SK-N-SH (cell line): ENCODE results near the gene HOTAIR.

Source experiments
- CTCF ChIP-seq: fragments of 200-600 bp; sonication (generic); IDR thresholded peaks from 2 replicates; pipeline ENCODE4 v1.6.1; 2017; ENCODE audit warnings: antibody characterized with exemption, mild to moderate bottlenecking, moderate library complexity
- EP300 ChIP-seq, 2 experiments: IDR thresholded peaks; 2 replicates each; pipeline versions ENCODE4 v1.4.0 to v1.6.1; 2012; ENCODE audit warnings: borderline replicate concordance in 1 of 2, low read depth in 1 of 2, low read length in 1 of 2
- MAX ChIP-seq: IDR thresholded peaks from 2 replicates; pipeline ENCODE4 v1.4.0; 2012; ENCODE audit warnings: low read depth
- POLR2AphosphoS5 ChIP-seq: IDR thresholded peaks from 2 replicates; pipeline ENCODE4 v1.6.1; 2012; ENCODE audit warnings: low read depth, low read length
- REST ChIP-seq: IDR thresholded peaks from 2 replicates; pipeline ENCODE4 v1.6.1; 2012; ENCODE audit warnings: mild to moderate bottlenecking, low read depth, low read length, moderate library complexity
- RFX5 ChIP-seq: IDR thresholded peaks from 2 replicates; pipeline ENCODE4 v1.6.1; 2012; ENCODE audit warnings: mild to moderate bottlenecking, improper control_type of control experiment, low read length
- SIN3A ChIP-seq: IDR thresholded peaks from 2 replicates; pipeline ENCODE4 v1.6.1; 2012; ENCODE audit warnings: low read depth, mild to moderate bottlenecking, low read length, moderate library complexity, borderline replicate concordance
- TAF1 ChIP-seq: IDR thresholded peaks from 2 replicates; pipeline ENCODE4 v1.6.1; 2012; ENCODE audit warnings: low read depth, mild to moderate bottlenecking, low read length, moderate library complexity, borderline replicate concordance
- USF2 ChIP-seq: fragments of 150-350 bp; IDR thresholded peaks from 2 replicates; pipeline ENCODE4 v1.6.1; 2017; ENCODE audit warnings: antibody characterized with exemption, low read length, low read depth, borderline replicate concordance
- YY1 ChIP-seq: IDR thresholded peaks from 2 replicates; pipeline ENCODE4 v1.4.0; 2012; ENCODE audit warnings: low read depth, mild to moderate bottlenecking

GRCh38 chr12:54022960-54023884 lies 48.5 kb upstream of the HOTAIR start:
- TF ChIP-seq CTCF: no peak
- no peak for TF ChIP-seq POLR2AphosphoS5
- no peak for TF ChIP-seq REST
- TF ChIP-seq MAX: no peak
- TF ChIP-seq TAF1: no peak
- no peak for TF ChIP-seq RFX5
- no peak for TF ChIP-seq EP300 (IDR thresholded peaks at IDR 0.05; ENCODE audit: borderline replicate concordance in 1 of 2, low read depth in 1 of 2, low read length in 1 of 2)
- TF ChIP-seq SIN3A: no peak
- no peak for TF ChIP-seq USF2
- no peak for TF ChIP-seq YY1
